Ovary (tissue), 3 donors: ENCODE measurements around the gene ABI1.
"Not testable (repeated sequence)": the region's sequence is repeated elsewhere in the genome, so short reads cannot be mapped to it uniquely, and the experiment has no call there.

ENCODE experiments used
- CTCF ChIP-seq, 3 donors: fragments of 450-650 bp in 2 of 3; fragments of 200-600 bp in 1 of 3; IDR thresholded peaks; one replicate each; pipeline versions ENCODE4 v1.5.1 to v1.8.0; 2016 to 2022; ENCODE audit warnings: antibody characterized with exemption in 3 of 3, mild to moderate bottlenecking in 1 of 3
- EP300 ChIP-seq: sonication (generic); formaldehyde crosslinking; IDR thresholded peaks from one replicate; pipeline ENCODE4 v1.6.1; 2017; ENCODE audit warnings: antibody characterized with exemption
- donor health status: DM: no; HTN: no; CAD: no.

GRCh38 chr10:26857553-26857952 is 3.2 kb downstream of the ABI1 start:
- not testable (repeated sequence) for TF ChIP-seq EP300; CTCF (IDR thresholded peaks at IDR 0.05)
